CD4-positive, alpha-beta T cell treated with Interleukin-1 beta for 1 hour (primary cell): ENCODE data around the gene RARS2.
"Not testable (repeated sequence)": the region's sequence is repeated elsewhere in the genome, so short reads cannot be mapped to it uniquely, and the experiment has no call there.

Experiments used
- DNase-seq, 2 donors: peaks; one replicate each; pipeline ENCODE4 v3.0.0-alpha.2; 2020 to 2022

RARS2 gene, protein sequence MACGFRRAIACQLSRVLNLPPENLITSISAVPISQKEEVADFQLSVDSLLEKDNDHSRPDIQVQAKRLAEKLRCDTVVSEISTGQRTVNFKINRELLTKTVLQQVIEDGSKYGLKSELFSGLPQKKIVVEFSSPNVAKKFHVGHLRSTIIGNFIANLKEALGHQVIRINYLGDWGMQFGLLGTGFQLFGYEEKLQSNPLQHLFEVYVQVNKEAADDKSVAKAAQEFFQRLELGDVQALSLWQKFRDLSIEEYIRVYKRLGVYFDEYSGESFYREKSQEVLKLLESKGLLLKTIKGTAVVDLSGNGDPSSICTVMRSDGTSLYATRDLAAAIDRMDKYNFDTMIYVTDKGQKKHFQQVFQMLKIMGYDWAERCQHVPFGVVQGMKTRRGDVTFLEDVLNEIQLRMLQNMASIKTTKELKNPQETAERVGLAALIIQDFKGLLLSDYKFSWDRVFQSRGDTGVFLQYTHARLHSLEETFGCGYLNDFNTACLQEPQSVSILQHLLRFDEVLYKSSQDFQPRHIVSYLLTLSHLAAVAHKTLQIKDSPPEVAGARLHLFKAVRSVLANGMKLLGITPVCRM

DNA sequence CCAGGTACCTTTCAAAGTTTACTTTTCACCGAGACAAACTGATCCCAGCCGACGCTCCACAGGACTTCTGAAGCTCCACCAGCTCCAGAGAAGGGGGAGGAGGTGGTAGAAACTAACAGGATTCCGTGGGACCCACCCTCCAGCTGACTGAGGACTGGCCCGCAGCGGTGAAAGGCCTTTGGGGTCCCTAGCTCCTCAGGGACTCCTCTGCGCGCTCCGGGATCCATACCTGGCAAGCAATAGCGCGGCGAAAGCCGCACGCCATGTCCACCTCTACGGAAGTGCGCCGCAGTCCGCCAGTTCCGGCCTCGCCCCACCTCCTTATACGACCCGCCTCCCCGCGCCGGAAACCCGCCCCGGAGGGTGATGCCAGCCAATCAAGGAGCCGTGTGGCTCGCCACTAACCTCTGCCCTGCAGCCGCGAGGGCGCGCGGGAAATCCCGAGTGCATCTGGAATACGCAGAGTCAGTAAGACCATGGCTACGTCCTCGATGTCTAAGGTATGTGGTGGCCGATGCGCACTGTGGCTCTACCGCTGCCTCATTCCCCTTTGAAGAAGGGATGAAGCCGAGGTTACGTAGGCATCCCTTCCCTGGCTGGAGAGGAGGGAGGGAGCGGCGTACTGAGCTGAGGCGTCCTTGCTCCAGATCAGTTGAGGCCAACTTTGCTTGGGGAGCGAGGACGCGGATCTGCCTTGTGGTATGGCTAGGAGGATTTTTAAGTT, at the start of gene RARS2, which contains the start of gene ORC3:
TSS of gene RARS2 (minus strand) at position 295 of the 724 bp plus-strand sequence. CDS start at position 265, 30 bp downstream.
TSS of gene ORC3 (plus strand) at position 443 of the 724 bp plus-strand sequence. CDS start at position 477, 34 bp downstream.
- DNase-seq: peak; percentile 93 to 95

DNA sequence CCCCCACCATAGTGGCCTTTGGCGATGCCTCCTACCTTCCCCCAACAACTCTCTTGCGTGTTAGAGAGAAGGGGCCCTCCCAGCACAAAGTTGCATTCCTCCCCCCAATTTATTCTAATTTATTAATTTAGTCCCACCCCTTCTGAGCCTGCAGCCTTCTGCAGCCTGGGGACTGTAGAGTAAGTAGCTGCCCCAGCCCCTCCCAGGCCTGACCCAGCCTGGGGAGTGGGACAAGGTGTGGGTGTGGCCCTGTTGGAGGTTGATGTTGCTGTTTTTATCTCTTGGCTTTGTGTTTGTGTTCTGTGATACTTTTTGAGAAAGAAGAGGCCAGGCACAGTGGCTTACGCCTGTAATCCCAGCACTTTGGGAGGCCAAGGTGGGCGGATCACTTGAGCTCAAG, 49.6 kb upstream of the RARS2 start:
- DNase-seq: no peak

DNA sequence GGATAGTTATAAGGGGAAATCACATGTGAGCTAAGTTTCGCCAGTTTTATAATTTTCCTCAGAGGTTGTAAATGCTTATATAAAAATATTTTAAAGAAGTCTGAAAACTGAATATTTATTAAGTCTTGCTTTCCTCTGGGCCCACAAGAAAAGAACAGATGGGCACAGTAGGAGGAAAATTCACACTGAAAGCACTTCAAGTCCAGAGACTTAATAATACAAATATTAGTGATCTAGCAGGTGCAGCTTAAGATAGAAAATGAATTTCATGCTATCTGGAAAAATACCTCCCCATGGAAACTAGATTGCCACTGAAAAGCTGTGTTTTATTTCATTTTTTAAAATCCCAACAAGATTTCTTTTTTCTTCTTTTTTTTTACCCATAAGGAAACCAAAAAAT, 47.3 kb upstream of the RARS2 start:
- DNase-seq: no peak

DNA sequence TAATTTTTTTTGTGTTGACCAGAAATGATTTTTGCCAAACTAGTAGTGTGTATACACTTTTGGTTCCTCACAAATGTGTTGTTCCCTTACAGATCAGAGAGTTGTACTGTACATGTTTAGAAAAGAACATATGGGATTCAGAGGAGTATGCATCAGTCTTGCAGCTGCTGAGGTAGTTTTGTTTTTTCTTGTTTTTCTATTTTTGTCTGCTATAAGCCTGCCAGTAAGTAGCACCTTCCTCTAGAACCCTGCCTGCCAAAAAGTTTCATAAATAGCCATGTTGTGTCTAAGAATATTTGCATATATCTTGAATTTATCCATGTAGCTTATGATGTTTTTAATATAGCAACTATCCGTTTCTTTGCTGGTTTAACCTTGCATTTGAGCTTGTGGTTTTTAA, 46.5 kb upstream of the RARS2 start:
- no peak for DNase-seq

DNA sequence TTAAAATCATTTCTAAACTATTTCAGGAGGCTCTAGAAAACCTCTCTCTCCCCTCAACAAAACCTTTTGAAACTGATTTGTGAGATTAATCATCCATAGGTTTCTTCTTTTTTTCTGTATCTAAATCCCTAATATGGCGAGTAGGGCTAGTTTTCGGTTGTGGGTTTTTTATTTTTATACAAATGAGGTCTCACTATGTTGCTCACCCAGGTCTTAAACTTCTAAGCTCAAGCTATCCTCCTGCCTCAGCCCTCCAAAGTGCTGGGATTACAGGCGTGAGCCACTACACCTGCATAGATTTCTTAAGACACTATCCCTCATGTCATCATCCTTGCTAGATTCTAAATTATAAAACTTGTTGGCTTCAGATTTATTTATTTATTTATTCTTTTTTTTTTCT, 44.1 kb upstream of the RARS2 start:
- no peak for DNase-seq

DNA sequence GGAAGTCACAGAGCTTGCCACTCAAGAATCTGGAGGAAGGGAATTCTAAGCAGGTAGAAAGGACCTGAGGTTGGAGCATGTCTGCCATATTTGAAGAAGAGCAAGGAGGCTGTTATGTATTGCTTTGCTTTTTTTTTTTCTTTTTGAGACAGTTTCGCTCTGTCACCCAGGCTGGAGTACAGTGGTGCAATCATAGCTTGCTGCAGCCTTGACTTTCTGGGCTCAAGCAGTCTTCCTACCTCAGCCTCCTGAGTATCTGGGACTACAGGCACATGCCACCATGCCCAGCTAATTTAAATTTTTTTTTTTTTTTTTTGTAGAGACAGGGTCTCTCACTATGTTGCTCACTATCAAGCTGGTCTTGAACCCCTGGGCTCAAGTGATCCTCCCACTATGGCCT, 41.0 kb upstream of the RARS2 start:
- no peak for DNase-seq

DNA sequence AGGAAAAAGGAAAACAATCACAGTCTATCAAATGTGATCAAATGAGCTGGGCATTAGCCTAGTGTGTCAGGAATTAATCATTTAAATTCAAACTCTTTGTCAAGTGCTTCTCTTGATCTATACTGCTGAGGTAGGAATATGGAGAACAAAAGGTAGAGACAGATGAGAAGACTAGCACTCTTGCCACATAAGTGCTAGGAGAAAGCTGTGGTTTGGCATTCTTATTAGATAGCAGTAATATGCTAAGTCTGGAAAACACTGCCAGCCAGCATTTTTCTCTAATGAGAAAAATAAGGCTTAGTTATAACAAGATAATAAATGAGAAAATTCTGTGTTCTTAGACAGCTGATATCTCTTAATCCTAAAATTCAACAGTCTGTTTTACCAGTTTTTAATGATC, 39.1 kb upstream of the RARS2 start:
- no peak for DNase-seq

DNA sequence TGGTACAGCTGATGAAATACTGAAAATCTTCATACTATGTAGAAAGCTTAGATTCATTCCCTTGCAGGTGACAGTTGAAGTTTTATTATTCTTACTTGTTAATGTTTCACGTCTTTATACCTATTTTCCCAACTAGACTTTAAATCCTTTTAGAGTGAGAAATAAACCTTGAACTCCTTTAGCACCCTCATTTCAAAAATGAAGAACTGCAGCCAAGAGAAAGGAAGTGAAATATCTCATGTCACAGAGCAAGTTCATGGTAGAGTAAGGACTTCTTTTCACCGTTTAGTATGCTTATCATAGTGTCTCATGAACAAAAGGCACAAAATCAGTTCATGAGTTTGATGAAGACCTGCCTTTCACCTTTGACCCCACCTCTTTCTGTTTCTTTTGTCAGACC, 38.6 kb upstream of the RARS2 start:
- no peak for DNase-seq

DNA sequence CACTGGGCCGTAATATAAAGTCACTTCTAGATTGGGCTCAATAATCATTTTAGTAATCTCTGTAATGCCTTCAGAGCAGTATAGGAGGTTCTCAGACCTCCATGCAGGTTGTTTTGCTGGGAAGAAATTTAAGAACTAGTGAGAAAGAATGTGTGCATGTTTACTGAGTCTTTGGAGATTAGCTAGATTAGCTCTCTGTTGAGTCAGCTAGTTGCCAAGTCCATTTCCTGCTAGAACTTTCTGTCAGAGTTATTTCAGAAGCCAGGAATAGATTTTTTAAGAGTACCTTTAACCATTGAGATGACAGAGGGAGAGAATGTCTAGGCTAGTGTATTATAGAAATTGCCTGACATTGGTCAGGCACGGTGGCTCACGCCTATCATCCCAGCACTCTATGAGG, 33.5 kb upstream of the RARS2 start:
- DNase-seq: no peak

DNA sequence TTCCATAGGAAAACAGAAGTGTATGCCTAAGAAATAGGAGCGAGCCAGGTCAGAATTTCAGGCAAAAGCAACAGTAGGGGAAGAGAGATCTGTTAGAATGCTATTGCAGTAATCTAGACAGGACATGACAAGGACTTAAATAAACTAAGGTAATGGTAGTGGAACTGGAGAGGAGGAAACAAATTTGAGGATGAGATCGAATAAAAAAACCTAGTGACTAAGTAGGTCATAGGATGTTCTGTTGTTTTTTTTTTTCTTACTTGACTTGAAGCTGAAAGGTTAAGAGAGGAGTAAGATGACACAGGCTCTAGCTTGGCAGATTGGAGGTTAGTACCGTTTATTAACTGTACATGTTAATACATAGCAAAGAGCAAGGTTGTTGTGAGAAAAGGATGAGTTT, 28.7 kb upstream of the RARS2 start:
- DNase-seq: no peak

DNA sequence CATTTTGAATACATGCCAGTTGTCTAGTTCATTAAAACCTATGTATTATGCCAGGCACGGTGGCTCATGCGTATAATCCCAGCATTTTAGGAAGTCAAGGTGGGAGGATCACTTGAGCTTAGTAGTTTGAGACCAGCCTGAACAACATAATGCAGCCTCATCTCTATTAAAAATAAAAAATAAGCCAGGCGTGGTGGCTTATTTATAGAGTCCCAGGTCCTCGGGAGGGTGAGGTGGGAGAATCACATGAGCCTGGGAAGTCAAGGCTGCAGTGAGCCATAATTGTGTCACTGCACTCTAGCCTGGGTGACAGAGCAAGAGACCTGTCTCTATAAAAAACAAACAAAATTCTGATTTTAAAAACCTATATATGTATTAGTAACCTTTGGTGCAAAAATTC, 27.6 kb upstream of the RARS2 start:
- no peak for DNase-seq

DNA sequence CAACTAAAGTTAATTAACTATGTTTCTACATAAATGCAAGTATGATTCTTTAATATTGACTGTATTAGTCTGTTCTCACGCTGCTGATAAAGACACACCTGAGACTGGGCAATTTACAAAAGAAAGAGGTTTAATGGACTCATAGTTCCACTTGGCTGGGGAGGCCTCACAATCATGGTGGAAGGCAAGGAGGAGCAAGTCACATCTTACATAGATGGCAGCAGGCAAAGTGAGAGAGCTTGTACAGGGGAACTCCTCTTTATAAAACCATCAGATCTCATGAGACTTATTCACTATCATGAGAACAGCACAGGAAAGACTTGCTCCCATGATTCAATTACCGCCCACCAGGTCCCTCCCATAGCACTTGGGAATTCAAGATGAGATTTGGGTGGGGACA, 23.2 kb upstream of the RARS2 start:
- not testable (repeated sequence) for DNase-seq

DNA sequence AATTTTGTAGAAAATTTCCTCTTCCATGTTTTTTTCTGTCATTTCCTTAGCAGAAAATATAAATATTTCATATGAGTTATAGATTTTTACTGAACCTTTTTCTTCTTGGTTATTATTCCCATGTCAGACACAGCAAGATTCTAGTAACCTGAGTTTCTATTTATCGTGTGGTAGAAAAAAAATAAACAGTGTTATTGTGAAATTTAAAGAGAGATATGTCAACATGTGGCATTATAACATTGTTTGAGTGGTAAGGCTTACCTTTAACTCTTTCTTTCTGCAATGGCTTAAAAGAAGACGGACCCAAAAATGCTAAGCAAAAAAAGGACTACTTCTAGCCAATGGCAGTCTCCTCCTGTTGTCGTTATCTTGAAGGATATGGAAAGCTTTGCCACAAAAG, 19.0 kb upstream of the RARS2 start:
- DNase-seq: no peak

DNA sequence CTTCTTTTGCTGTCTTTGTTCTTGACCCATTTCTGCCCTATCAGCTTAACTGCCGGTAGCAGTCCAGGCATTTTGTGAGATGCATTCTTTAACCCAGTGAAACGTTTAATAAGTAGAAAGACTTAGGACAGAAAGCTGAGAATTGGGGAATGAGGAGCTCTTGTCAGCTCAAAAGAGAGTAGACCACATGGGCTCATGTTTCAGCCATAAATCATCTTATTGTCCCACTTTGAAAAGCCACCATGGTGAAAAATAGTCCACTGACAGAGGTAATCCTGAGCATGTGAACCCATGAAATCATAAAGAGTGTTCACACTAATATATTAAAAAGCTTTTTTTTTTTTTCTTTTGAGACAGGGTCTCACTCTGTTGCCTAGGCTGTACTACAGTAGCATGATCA, 16.4 kb upstream of the RARS2 start:
- no peak for DNase-seq

DNA sequence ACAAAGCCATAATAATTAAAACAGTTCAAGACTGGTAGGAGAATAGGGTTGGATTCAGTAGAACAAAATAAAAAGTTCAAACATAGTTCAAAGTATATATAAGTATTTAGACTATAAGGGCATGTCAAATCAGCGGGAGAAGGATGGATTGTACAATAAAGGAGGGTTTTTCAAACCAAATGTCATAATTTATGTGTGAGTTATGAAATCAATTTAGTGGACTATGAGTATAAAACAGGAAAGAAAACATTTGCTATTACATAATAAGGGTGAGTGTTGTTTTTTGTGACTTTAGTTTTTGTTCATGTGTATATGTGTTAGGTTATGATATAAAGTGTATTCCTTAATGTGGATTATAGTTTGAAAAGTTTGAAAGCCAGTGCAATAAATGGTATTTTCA, 10.8 kb upstream of the RARS2 start:
- no peak for DNase-seq

DNA sequence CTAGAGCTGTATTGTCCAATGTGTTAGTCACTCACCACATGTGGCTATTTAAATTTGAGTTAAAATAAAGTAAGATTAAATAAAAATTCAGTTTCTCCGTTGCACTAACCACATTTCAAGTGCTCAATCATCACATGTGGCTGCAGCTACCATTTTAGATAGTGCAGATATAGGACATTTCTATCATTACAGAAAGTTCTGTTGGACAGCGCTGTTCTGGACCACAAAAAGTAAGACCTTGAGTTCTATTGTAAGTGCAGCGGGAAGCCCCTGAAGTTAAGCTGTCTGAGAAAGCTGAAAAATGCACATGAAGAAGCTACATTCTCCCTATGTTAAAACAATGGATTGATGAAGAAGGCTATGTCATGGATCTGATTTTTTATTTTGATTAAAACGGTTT, 1.2 kb upstream of the RARS2 start:
- no peak for DNase-seq

DNA sequence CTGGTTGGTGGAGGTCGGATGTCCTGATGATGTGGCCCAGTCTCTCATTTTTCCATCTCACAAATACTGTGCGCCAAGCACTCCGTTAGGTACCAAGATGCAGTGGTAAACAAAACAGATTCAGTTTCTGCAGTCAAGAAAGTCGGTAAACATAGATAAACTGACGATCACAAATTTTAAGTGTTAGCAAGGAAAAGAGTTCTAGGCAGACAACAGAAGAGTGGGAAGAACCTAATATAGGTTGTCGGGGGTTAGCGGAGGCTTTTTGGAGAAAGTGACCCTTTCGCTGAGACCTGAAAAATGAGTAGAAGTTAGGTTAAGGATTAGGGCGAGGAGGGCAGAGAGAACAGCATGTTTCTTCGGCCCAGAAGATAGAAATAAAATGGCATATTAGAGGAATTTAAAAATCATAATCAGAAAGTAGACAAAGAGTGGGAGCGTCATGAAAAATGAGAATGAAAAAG, 662 bp upstream of the RARS2 start:
- no peak for DNase-seq

DNA sequence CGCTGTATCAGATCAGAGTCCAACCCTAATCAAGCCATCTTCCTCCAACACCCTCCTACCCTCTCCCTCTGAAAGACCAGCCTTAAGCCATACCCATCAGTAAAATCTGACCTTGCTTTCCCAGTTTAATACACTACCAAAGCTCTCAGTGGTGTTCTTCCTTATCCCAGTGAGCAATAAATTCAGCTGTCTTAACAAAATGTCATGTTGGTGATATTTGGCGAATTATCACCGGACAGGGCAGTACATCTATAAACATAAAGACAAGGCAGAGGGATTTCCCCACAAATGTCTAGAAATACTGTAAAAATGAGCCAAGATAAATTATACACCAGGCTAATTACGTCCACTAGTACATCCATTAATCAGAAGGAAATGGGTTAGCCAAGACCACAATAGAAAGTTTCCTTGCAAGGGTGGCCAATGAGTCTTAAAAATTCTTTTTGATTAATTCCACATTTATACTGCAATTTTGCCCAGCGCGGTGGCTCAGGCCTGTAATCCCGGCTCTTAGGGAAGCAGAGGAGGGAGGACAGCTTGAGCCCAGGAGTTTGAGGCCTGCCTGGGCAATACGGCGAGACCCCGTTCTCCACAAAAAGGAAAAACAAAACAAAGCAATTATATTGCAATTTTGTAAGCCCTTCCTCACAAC, 905 bp downstream of the RARS2 start:
- DNase-seq: no peak

DNA sequence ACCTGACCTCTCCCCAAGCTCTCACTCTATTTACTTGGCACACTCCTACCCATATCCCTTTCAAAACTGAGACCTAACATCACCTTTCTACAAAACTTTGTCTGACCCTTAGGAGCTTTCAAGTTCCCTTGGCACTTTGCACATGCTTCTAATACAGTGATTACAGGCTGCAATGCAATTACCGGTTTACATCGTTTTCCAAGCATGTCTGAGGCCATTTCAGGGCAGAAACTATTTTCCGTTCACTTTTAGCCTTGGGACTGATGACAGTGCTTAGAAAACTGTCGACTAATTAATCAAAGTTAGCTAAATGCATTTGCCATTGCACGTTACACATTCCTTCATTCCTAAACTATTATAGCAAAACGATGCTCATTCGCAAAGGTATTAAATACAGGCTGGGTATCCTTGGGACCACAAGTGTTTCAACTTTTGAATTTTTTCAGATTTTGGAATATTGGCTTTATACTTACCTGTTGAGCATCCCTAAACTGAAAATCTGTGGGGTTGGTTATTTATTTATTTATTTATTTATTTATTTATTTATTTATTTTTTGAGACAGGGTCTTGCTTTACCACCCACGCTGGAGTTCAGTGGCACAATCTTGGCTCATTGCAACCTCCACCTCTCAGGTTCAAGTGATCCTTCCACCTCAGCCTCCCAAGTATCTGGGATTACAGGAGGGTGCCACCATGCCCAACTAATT, 3.3 kb downstream of the RARS2 start:
- no peak for DNase-seq

DNA sequence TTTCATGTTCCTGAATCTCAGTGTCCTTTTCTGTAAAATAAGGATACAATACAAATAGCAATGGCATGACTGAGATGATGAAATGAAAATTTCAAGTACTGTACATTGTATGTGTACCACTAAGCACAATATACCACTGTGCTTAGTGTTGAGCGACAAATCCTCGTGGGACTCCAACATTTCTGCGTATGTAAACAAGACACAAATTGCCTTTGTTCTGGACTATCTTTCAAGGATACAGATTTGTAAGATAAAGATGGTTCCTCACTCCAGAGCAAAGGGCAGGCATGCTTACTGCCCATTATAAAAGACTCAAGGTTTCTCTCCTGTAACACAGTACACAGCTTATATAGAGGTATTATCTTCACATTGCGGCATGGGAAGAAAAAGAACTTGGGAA, 6.0 kb downstream of the RARS2 start:
- no peak for DNase-seq

DNA sequence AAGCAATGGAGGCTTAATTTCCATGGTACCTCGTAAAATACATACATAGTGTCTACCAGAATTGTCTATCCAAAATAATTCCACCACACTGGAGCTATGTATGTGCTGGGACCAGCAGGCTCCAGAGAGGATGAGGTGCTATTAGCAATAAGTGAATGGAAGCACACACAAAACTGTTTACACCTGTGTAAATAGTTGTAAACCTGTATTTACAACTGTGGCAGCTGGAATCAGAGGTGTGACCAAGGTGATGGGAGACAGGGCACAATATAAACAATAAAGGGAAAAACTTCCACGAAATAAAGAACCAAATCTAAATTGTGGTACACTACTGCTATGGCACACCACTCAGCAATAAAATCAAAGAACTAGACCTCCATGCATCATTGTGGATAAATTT, 14.4 kb downstream of the RARS2 start:
- no peak for DNase-seq

DNA sequence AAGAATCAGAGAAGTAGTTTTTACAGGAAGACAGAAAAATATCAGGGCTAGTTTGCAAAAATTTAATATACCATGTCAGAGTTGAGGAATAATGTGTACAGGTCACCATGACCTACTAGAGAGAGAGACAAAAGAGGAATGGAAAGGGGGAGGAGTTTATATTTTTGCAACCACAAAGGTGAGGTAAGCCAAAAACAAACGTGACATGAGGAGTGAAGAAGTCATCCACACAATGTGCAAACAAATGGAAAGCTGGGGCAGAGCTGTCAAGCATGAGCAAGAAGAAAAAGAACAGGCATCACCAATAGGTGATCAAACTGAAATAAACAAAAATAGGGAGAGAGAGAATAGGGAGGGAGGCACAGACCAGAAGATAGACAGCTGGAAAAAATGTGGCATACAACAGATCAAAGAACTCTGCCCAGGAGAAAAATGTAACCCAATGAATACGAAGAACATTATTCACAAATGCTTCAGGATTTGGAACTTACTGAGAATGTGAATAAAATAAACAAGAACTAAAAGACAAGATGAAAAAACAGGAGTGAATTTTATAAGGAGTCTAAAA, 15.5 kb downstream of the RARS2 start:
- DNase-seq: no peak
